GM12891 (cell line): Measurements from ENCODE around the gene BCL6.

Source experiments
- PAX5 ChIP-seq: IDR thresholded peaks from 2 replicates; pipeline ENCODE4 v1.6.1; 2011; ENCODE audit warnings: low read length, moderate library complexity, mild to moderate bottlenecking; ENCODE audit not compliant: insufficient read depth, severe bottlenecking
- POLR2A ChIP-seq: IDR thresholded peaks from 2 replicates; pipeline ENCODE4 v1.6.1; 2011; ENCODE audit warnings: low read depth, low read length, control low read depth
- POLR2AphosphoS5 ChIP-seq: IDR thresholded peaks from 2 replicates; pipeline ENCODE4 v1.6.1; 2011; ENCODE audit warnings: low read depth, low read length, control low read depth
- POU2F2 ChIP-seq: IDR thresholded peaks from 2 replicates; pipeline ENCODE4 v1.6.1; 2011; ENCODE audit warnings: low read depth, mild to moderate bottlenecking, control low read depth, low read length, moderate library complexity

DNA sequence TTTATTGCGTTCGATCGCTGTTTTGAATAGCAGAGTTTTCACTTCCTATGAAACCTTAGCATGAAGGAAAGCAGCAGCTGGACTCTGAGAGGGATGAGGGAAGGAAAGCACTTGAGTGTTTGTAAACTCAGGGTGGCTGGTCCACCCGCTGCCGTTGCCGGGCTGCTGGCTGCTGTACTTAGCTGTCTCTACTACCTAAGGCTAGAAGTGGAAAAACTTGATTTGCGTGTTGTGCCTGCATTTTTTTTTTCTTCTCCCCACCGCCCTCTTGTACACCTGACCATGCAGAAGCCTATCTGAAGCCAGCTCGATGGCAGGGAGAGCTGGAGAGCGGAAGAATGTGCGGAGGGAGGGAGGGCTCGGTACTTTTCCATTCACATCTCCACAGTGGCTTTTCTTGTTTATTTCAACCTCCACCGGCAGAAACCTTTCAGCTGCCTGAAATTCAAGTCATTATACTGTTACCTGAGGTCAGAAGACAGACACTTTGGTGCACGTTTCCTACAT lies 4.8 kb upstream of the BCL6 start:
- TF ChIP-seq PAX5 (no peak), POLR2AphosphoS5 (no peak), POLR2A (no peak), POU2F2 (no peak)
